ENCODE data around the gene SYNGR4.

The SYNGR4 gene

GRCh38 chr19:48397263-48398101 is 33.3 kb downstream of the SYNGR4 start:
- DNase-seq (ENCODE audit: low spot score): no peak

GRCh38 chr19:48398102-48398374 is 33.9 kb downstream of the SYNGR4 start:
- DNase-seq (ENCODE audit: low spot score): no peak

GRCh38 chr19:48398375-48399235 is 34.4 kb downstream of the SYNGR4 start:
- DNase-seq (ENCODE audit: low spot score): peak; percentile 94

- peak; percentile 51 for DNase-seq (ENCODE audit: low spot score)
Observed at GRCh38 chr19:48400018-48400742, 36.0 kb downstream of the SYNGR4 start.

- no peak for DNase-seq (ENCODE audit: low spot score)
Observed at GRCh38 chr19:48401287-48401686, 37.1 kb downstream of the SYNGR4 start.

GRCh38 chr19:48403606-48404005 is 39.4 kb downstream of the SYNGR4 start:
- DNase-seq (ENCODE audit: low spot score): peak; percentile 44

GRCh38 chr19:48405010-48405659 is 41.0 kb downstream of the SYNGR4 start:
- no peak for DNase-seq (ENCODE audit: low spot score)

- no peak for DNase-seq (ENCODE audit: low spot score)
Observed at GRCh38 chr19:48405850-48406249, 41.7 kb downstream of the SYNGR4 start.

- no peak for DNase-seq (ENCODE audit: low spot score)
Observed at GRCh38 chr19:48413879-48414587, 49.9 kb downstream of the SYNGR4 start.

- peak; percentile 48 for DNase-seq (ENCODE audit: low spot score)
Observed at GRCh38 chr19:48415395-48415794, 51.2 kb downstream of the SYNGR4 start.

GRCh38 chr19:48415806-48416221 is 51.6 kb downstream of the SYNGR4 start:
- DNase-seq (ENCODE audit: low spot score): no peak

GRCh38 chr19:48417421-48417820 is 53.3 kb downstream of the SYNGR4 start:
- no peak for DNase-seq (ENCODE audit: low spot score)

- no peak for DNase-seq (ENCODE audit: low spot score)
Observed at GRCh38 chr19:48418317-48419064, 54.3 kb downstream of the SYNGR4 start.

GRCh38 chr19:48419158-48419920 is 55.2 kb downstream of the SYNGR4 start:
- no peak for DNase-seq (ENCODE audit: low spot score)

- no peak for DNase-seq (ENCODE audit: low spot score)
Observed at GRCh38 chr19:48421548-48421947, 57.4 kb downstream of the SYNGR4 start.

- DNase-seq (ENCODE audit: low spot score): peak; percentile 44
Observed at GRCh38 chr19:48424694-48425219, 60.6 kb downstream of the SYNGR4 start.

All from COLO829 (cell line).